ENCODE data around the gene RNF217.

RNF217 gene

GRCh38 chr6:125050663-125051318 is 88.6 kb downstream of the RNF217 start:
- TF ChIP-seq CTCF (IDR thresholded peaks at IDR 0.05; ENCODE audit: extremely low read depth, missing control alignments) = no peak
- DNase-seq (ENCODE audit: low spot score) = no peak

- no peak for DNase-seq (ENCODE audit: low spot score)
- TF ChIP-seq CTCF (IDR thresholded peaks at IDR 0.05; ENCODE audit: extremely low read depth, missing control alignments) = no peak
Observed at GRCh38 chr6:125053809-125054208, 91.6 kb downstream of the RNF217 start.

DNA sequence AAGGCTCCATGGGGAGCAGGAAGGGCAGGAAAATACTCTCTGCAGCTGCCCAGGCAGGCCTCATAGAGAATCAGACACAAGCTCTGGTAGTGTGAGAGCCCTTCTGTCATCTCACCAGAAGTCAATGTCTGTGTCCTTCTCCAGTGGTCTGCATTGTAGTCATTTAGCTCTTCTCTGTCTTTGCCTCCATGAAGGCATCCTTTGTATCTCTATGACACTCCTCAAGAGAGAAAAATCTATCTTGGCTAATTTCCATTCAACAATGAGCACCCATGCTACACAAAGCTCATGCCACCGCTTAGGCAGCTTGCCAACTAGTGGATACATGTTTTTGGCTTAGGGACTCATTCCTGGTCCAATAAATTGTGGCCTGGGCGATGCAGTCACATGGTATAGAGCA is 92.1 kb downstream of the RNF217 start:
- DNase-seq (ENCODE audit: low spot score) = no peak
- TF ChIP-seq CTCF (IDR thresholded peaks at IDR 0.05; ENCODE audit: extremely low read depth, missing control alignments) = no peak

GRCh38 chr6:125057392-125058246 is 95.4 kb downstream of the RNF217 start:
- no peak for TF ChIP-seq CTCF (IDR thresholded peaks at IDR 0.05; ENCODE audit: extremely low read depth, missing control alignments)
- DNase-seq (ENCODE audit: low spot score) = no peak

DNA sequence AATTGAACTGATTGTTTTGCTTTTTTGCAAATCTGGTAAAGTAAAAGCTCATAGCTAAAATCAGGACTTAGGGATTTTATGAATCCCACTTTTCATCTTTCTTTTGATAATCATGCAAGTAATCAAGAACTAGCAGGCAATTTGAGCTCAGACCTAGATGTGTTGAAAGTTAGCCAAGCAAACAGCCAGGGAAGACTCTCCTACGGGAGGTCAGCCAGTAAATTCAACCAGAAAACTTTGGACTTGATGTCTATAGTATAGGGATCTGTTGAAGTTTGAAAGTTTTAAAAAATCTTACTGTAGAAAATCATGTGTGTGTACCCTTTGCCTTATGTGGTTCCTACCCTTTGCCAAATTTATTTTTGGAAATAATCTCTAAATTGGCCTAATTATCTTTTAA is 96.3 kb downstream of the RNF217 start:
- no peak for TF ChIP-seq CTCF (IDR thresholded peaks at IDR 0.05; ENCODE audit: extremely low read depth, missing control alignments)
- no peak for DNase-seq (ENCODE audit: low spot score)

DNA sequence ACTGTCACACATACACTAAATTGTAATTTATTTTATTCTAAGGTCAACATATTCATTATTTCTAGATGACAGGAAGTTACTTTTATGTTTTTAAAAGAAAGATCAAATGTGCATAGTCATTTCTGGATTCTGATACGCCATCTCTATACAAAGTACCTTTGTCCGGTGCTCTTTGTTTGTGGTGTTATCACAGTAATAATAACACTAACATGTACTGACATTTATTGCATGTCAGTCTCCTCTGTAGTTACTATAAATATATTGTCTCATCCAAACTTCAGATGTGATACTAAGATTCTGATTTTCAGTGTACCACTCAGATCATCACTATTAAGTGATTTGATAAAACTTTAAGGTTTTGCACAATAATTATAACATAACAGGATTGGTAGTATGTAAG is 101.1 kb downstream of the RNF217 start:
- TF ChIP-seq CTCF (IDR thresholded peaks at IDR 0.05; ENCODE audit: extremely low read depth, missing control alignments) = no peak
- DNase-seq (ENCODE audit: low spot score) = no peak

DNA sequence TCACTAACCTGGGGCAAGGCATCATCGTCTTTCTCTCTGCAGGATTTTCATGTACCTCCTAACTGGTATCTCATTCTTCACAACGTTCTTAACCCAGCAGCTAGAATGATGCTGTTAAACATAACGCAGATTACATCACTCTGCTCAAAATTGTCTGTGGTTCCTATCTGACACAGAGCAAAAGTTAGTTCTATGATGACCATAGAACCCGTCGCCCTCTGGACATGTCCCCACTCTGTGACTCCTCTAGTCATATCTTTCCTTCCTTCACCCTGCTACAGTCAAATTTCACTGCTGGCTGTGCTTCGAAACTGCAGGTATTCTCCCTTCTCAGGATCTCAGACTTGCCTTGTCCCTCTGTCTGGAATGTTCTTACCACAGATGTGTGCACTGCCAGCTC is 103.9 kb downstream of the RNF217 start:
- no peak for TF ChIP-seq CTCF (IDR thresholded peaks at IDR 0.05; ENCODE audit: extremely low read depth, missing control alignments)
- no peak for DNase-seq (ENCODE audit: low spot score)
